ENCODE measurements around the gene DLX5. TPM values are rescaled to one million over a fixed set of nuclear protein-coding genes. Genes with fewer than 3 reads are reported as not detected.

DLX5 gene
- total RNA-seq, 2 experiments from 2014 or later = not detected

DNA sequence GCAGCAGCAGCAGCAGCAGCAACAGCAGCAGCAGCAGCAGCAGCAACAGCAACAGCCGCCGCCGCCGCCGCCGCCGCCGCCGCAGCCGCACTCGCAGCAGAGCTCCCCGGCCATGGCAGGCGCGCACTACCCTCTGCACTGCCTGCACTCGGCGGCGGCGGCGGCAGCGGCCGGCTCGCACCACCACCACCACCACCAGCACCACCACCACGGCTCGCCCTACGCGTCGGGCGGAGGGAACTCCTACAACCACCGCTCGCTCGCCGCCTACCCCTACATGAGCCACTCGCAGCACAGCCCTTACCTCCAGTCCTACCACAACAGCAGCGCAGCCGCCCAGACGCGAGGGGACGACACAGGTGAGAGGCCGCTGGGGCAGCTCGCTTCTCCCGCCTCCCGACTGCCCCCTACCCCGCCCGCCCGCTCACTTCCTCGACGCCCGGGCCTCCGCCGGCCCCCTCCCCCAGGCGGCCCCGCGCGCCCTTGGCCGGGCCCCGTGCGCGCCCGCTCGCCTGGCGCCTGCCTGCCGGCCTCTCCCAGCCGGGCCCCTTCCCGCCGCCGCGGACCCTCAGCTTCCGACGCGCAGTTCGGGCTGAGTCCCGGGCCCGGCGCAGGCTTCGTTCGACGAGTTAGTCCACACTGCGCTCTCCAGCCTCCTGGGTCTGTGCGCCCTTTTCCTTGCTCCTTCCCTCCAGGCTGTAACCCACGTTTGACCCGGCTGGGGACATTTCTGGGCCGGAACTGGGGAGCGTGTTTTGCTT, 18.4 kb downstream of the DLX5 start:
- Mint-ChIP-seq H3K4me1 (peaks cover 9% of the 10 kb centered on the region), H3K27me3 (peaks cover 80% of the 10 kb centered on the region), H3K27ac (no peak overlapping the region), H3K4me3 (peak overlapping the region; percentile 54), H3K36me3 (ENCODE audit: low read depth) (peaks cover 4% of the 10 kb centered on the region), H3K9me3 (peaks cover 2% of the 10 kb centered on the region)
- CTCF ChIA-PET = no interaction called here
- peak; percentile 28 for DNase-seq
- POLR2A ChIA-PET = no interaction called here

DNA sequence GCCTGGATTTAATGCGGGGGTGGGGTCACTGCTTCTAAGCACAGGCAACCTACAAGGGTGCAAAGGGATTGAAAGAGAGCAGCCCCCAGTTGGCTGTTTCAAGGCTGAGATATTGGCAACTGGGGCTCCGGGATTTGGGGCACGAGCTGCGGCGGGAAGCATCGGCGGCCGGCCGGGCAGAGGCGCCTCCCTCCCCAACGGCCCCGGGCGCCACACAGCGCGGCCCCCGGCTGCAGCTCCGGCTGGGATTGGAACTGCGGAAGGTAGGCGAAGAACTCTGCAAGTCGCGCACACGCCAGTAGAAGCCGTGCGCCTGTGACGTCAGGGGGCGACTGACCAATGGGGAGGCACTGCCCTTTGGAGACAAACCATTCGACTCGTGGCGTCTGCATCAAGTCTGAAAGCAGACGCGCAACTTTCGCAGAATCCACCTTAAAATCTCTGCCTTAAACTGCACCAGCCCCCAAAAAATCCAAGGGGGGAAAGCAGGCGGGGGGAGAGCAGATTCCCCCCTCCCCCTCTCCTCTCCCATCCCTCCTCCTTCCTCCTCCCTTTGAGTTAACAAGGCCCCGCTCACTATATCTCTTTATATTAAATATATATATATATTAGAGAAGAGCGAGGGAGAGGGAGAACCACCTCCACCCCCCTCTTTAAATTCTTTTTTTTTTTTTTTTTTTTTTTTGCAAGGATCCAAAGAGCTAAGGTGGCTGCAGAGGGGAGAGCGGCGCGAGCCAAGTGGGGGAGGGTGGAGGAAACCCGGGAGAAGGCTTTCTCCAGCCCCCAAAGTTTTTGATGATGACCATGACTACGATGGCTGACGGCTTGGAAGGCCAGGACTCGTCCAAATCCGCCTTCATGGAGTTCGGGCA, 19.2 kb downstream of the DLX5 start, which contains the start of gene DLX6:
TSS of gene DLX6 (plus strand) at position 371 of the 872 bp plus-strand sequence. CDS start at position 796, 425 bp downstream.
- Mint-ChIP-seq H3K9me3 (peaks cover 2% of the 10 kb centered on the region), H3K27ac (no peak within 1 kb of the TSS), H3K4me1 (peaks cover 9% of the 10 kb centered on the region), H3K4me3 (peak within 1 kb of the TSS; percentile 56), H3K27me3 (peaks cover 82% of the 10 kb centered on the region), H3K36me3 (ENCODE audit: low read depth) (peaks cover 4% of the 10 kb centered on the region)
- DNase-seq = peak; percentile 37
- ChIA-PET POLR2A (no interaction called here), CTCF (interaction anchor here (0.8 kb wide), 1 partner anchor 9 kb away, joined by 3 read pairs; no protein-coding TSS in a partner anchor)

- Mint-ChIP-seq H3K4me3 (no peak overlapping the region), H3K9me3 (peaks cover 2% of the 10 kb centered on the region), H3K27me3 (peaks cover 82% of the 10 kb centered on the region), H3K4me1 (peaks cover 9% of the 10 kb centered on the region), H3K27ac (no peak overlapping the region), H3K36me3 (ENCODE audit: low read depth) (peaks cover 4% of the 10 kb centered on the region)
- no peak for DNase-seq
- ChIA-PET POLR2A (no interaction called here), CTCF (interaction anchor here (0.8 kb wide), 1 partner anchor 10 kb away, joined by 3 read pairs; no protein-coding TSS in a partner anchor)
These were observed 20.1 kb downstream of the DLX5 start for GRCh38 chr7:97004247-97005182.

DNA sequence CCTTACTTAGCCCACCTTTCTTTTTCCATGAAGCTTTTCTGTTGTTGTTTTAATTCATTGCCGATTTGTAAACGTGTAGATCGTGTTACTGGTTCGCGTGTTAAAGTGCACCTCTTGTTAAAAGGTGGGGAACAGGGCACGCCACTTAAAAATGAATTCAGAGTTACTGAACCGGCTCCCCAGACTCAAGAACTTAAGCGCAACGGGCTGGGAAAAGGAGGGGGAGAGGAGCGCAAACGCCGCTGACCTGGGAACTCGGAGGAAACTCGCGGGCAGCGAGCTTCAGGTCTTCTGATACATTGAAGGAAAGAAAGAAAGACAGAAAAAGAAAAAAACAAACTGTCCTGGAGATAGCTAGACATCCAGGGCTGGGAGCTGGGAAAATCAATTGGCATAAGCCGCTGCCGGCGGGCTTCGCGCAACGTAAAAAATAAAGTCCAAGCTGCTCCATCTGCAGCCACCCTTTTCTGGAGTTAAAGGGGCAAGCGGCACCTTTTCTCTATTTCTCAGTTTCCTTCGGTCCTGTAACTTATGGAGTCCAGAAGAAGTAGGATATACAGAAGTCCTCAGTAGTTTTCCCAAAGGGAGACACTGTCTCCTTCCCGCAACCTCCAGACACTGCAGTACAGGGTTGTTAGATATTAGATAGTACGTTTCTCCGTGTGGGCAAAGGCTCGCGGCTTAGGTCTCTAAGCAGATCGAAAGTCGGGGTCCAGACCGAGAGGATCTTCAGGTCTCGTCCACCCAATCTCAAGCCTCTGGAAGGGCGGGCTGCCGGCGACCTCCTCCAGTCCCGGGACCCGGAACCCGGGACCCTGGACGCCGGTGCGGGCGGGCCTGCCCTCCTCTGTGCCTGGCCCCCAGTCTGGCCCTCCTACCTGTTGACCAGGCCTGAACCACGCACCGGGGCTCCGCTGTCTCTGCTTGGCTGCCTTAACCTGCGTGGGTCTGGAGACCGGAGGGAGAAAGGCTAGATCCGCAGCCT, 21.1 kb downstream of the DLX5 start:
- Mint-ChIP-seq H3K4me1 (peaks cover 9% of the 10 kb centered on the region), H3K27ac (no peak overlapping the region), H3K27me3 (peaks cover 84% of the 10 kb centered on the region), H3K9me3 (peaks cover 2% of the 10 kb centered on the region), H3K4me3 (no peak overlapping the region), H3K36me3 (ENCODE audit: low read depth) (peaks cover 4% of the 10 kb centered on the region)
- ChIA-PET POLR2A (no interaction called here), CTCF (interaction anchor here (0.9 kb wide), 1 partner anchor 24 kb away, joined by 3 read pairs; no protein-coding TSS in a partner anchor)
- no peak for DNase-seq

DNA sequence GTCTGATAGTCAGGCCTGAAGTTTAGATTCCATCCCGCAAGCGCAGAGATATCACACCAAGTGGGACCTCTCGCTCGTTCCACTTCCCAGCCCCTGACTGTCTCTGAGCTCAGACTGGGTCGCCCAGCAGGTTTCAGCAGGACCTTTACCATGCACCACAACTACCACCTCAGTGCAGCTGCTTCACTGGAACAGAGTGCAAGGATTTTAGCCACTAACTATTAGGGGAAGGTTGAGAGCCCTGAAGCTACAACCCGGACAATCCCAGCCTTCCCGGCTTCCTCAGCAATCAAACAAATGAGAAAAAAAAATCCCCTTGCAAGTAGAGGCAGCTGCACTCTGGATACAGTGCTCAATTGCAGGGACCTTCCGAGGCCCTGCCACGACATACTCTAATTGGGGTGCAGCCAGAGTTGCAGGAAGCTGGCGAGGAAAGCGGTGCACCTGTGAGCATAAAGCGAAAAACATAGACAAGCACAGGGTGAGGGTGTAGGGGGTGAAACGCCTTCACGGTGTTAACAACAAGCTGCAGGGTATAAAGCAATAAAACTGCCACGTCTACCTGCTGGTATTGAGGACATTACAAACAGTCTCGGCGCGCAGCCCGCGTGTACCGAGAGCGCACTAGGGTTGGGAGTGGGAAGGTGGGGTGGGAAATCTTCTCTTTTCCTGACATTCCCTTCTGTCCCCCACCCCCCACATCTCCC, 21.9 kb downstream of the DLX5 start:
- CTCF ChIA-PET = interaction anchor here (0.9 kb wide), 1 partner anchor 25 kb away, joined by 3 read pairs; no protein-coding TSS in a partner anchor
- H3K27ac Mint-ChIP-seq = no peak overlapping the region
- H3K36me3 Mint-ChIP-seq (ENCODE audit: low read depth) = peaks cover 4% of the 10 kb centered on the region
- H3K27me3 Mint-ChIP-seq = peaks cover 86% of the 10 kb centered on the region
- no peak for DNase-seq
- H3K4me3 Mint-ChIP-seq = no peak overlapping the region
- POLR2A ChIA-PET = no interaction called here
- H3K4me1 Mint-ChIP-seq = peaks cover 9% of the 10 kb centered on the region
- H3K9me3 Mint-ChIP-seq = peaks cover 2% of the 10 kb centered on the region

DNA sequence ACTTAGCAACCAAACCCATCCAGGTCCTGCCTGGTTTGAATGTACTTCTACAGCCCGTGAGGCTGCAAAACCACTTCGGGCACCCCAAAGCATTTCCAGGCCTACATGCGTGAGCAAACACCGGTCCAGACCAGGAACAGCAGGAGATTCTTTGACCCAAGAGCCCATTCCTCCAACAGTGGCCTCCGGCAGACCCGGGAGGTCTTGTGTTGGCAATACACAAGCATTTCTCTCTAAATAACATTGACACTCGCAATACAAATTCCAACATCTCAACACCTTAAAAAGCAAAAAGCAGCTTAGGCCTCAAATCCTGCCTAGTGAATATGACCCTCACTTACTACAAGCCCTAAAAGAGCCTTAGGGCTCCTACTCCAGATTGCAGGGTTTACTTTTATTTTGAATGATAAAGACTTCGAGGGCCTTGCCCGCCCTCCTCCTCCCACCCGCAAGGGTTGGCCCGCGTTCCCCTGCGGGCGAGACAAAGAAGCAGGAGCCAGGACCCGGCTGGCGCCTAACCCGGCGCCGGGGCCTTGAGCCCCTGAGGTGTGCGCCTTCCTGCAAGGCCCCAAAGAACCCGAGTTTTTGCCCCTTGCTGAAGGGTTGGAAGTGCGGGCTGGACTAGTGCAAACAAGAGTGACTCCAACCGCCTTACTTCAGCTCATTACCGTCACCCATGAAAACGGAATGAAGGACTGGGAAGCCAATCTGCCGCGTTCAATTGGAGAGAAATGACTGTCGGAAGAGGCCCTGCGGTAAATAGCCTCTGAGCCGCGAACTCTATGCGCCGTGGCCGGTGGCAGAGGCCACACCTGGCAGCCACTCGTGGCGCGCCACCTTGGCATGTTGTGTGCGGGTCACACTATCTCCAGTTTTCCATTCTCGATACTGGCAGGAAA, 22.7 kb downstream of the DLX5 start:
- POLR2A ChIA-PET = no interaction called here
- peaks cover 9% of the 10 kb centered on the region for H3K4me1 Mint-ChIP-seq
- H3K36me3 Mint-ChIP-seq (ENCODE audit: low read depth) = peaks cover 5% of the 10 kb centered on the region
- no peak for DNase-seq
- H3K27me3 Mint-ChIP-seq = peaks cover 86% of the 10 kb centered on the region
- H3K27ac Mint-ChIP-seq = no peak overlapping the region
- H3K9me3 Mint-ChIP-seq = peaks cover 2% of the 10 kb centered on the region
- CTCF ChIA-PET = interaction anchor here (1.5 kb wide), 1 partner anchor 26 kb away, joined by 7 read pairs; no protein-coding TSS in a partner anchor
- H3K4me3 Mint-ChIP-seq = no peak overlapping the region

DNA sequence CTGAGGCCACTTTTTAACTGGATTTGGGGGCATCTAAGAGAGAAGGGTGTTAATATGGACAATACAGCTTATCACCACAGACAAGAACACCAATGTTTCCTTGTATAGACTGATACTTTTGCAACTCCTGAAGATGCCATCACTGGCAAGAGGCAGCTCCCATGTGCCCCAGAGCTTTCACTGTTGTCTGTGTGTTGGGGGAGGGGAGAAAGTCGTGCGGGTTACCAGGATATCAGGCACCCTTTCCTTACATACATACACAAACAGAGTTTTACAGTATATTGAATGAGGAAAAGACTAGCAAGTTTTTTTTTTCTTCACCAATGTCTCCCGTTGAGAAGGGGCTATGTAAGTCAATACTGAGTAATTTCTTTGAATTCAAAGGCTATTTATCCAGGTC, 23.4 kb downstream of the DLX5 start:
- POLR2A ChIA-PET = no interaction called here
- no peak for DNase-seq
- CTCF ChIA-PET = interaction anchor here (1.5 kb wide), 1 partner anchor 26 kb away, joined by 7 read pairs; no protein-coding TSS in a partner anchor

DNA sequence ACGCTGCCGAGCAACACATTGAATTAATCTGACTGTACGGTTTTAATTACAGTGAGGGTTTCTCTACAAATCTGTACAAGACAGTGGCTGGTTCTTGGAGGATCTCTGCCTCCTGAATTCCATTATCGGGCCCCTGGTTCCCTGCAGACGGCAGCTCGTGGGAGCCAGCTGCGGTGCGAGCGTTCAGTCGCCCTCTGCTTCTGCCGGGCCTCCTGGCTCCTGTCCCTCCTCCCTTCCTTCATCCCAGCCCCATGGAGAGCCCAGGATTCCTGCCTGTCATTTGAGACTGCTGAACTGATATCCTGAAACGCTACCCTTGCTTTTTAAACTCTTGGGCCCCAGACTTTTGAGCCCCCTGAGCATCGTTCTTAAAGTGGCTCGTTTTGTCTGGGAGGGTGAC, 25.9 kb downstream of the DLX5 start:
- H3K27ac Mint-ChIP-seq = no peak overlapping the region
- H3K27me3 Mint-ChIP-seq = peaks cover 91% of the 10 kb centered on the region
- DNase-seq = no peak
- CTCF ChIA-PET = no interaction called here
- H3K4me3 Mint-ChIP-seq = no peak overlapping the region
- H3K36me3 Mint-ChIP-seq (ENCODE audit: low read depth) = peaks cover 7% of the 10 kb centered on the region
- H3K9me3 Mint-ChIP-seq = peaks cover 2% of the 10 kb centered on the region
- POLR2A ChIA-PET = no interaction called here
- H3K4me1 Mint-ChIP-seq = no peaks in the 10 kb centered on the region

More for the DNA sequence above, 23.4 kb downstream of the DLX5 start:
- peaks cover 7% of the 10 kb centered on the region for H3K36me3 Mint-ChIP-seq (ENCODE audit: low read depth)
- H3K27ac Mint-ChIP-seq = no peak overlapping the region
- H3K9me3 Mint-ChIP-seq = peaks cover 2% of the 10 kb centered on the region
- peaks cover 88% of the 10 kb centered on the region for H3K27me3 Mint-ChIP-seq
- H3K4me3 Mint-ChIP-seq = no peak overlapping the region
- H3K4me1 Mint-ChIP-seq = peaks cover 4% of the 10 kb centered on the region

- H3K27me3 Mint-ChIP-seq = peaks cover 90% of the 10 kb centered on the region
- H3K9me3 Mint-ChIP-seq = peaks cover 2% of the 10 kb centered on the region
- ChIA-PET POLR2A (no interaction called here), CTCF (no interaction called here)
- no peak for DNase-seq
- H3K27ac Mint-ChIP-seq = no peak overlapping the region
- H3K4me3 Mint-ChIP-seq = no peak overlapping the region
- no peaks in the 10 kb centered on the region for H3K4me1 Mint-ChIP-seq
- peaks cover 7% of the 10 kb centered on the region for H3K36me3 Mint-ChIP-seq (ENCODE audit: low read depth)
These were observed 26.3 kb downstream of the DLX5 start for GRCh38 chr7:96998333-96998732.

- no peak for DNase-seq
- ChIA-PET CTCF (no interaction called here), POLR2A (no interaction called here)
- Mint-ChIP-seq H3K4me1 (no peaks in the 10 kb centered on the region), H3K27ac (no peak overlapping the region), H3K9me3 (no peaks in the 10 kb centered on the region), H3K27me3 (peaks cover 90% of the 10 kb centered on the region), H3K4me3 (no peak overlapping the region), H3K36me3 (ENCODE audit: low read depth) (peaks cover 7% of the 10 kb centered on the region)
These were observed 27.1 kb downstream of the DLX5 start for GRCh38 chr7:96997512-96998032.

Data from activated CD4-positive, alpha-beta memory T cell treated with anti-CD3 and anti-CD28 coated beads, Interleukin-2, amount 10 ng/mL, durations not matched to agents 7 days and 5 days (primary cell).